Lower lobe of right lung (tissue), 2 donors: ENCODE data around the gene HS1BP3. TPM values are rescaled to one million over a fixed set of nuclear protein-coding genes. Genes with fewer than 3 reads are reported as not detected.

Source experiments
- ATAC-seq, 2 donors: fragments of 200-7000 bp; cut with Tn5 transposase; one replicate each; pipeline ENCODE4 v1.9.1; 2020 to 2022; ENCODE audit warnings: mild to moderate bottlenecking in 2 of 2, moderate library complexity in 2 of 2
- DNase-seq: peaks from one replicate; pipeline ENCODE4 v3.0.0-alpha.2; 2020
- H3K27ac ChIP-seq: fragments of 200-600 bp; one replicate; pipeline ENCODE4 v1.8.0; 2022
- H3K27me3 ChIP-seq: fragments of 200-600 bp; one replicate; pipeline ENCODE4 v1.8.0; 2022; ENCODE audit warnings: low read depth
- H3K36me3 ChIP-seq: fragments of 200-600 bp; one replicate; pipeline ENCODE4 v1.8.0; 2022; ENCODE audit warnings: mild to moderate bottlenecking
- H3K4me1 ChIP-seq: fragments of 200-600 bp; one replicate; pipeline ENCODE4 v1.8.0; 2022
- H3K4me3 ChIP-seq: fragments of 200-600 bp; one replicate; pipeline ENCODE4 v1.8.0; 2022; ENCODE audit warnings: mild to moderate bottlenecking
- H3K9me3 ChIP-seq: fragments of 200-600 bp; one replicate; pipeline ENCODE4 v1.8.0; 2022
- intact Hi-C: fragments of 100-400 bp; cut with DNase I; formaldehyde crosslinking; loops from one replicate; pipeline ENCODE4 v1.11.0; 2022
- total RNA-seq: library from RNA; stranded (reverse); fragmentation: NEBNext Ultra II Directional; extraction: Animal tissue kit (Norgen Biotek cat#: 25700); gene quantifications from one replicate; pipeline ENCODE4 v1.2.1, GENCODE V29; 2021
- TF ChIP-seq, protein P1 (sequence below): fragments of 200-600 bp; IDR thresholded peaks from one replicate; pipeline ENCODE4 v1.8.0; 2022; ENCODE audit warnings: antibody characterized with exemption, mild to moderate bottlenecking
- donor health status: DM: no; HTN: yes; CAD: no; lungs with severe emphysema.

HS1BP3 gene
- total RNA-seq, 1 donor from 2014 or later, result 39.9 TPM

DNA sequence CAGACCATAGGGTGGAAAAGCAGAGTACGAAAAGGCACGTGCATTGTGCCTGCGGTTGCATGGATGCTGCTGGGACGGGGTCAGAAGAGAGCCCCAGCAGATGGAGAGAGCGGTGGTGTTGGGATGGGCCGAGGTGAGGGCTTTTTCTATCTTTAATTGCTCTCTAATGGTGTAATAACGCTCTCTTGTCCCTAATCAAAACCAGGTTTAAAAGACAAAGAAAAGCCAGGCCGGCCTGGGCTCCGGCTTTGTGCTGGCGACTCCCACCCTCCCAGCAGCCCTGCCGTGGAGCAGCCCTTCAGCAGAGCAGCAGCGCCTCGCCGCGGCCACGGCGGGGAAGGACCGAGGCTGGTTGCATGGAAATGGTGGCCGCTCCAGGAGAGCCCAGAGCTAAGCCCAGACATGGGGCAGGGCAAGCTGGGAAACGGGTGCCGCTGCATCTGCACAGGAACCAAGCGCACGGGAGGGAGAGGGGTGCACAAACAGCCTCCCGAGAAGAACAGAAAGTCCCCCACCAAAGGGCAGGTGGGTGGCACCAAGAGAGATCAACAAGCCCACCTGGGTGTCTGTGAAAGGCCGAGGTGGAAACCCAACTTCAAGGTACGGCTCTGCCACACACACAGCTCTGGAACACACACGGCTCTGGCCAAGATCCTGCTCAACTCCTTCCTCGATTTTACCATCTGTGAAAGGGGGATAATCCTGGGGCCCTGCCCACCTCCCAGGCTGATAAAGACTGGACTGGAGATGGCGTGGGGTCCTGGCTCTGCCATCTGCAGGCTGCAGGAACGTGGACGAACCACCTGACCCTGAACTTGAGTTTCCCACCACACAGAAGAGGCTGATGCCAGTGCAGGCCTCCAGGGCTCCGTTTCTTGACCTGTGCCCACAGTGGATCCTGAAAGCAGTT, 15.0 kb downstream of the HS1BP3 start:
- TF ChIP-seq, protein P1, sequence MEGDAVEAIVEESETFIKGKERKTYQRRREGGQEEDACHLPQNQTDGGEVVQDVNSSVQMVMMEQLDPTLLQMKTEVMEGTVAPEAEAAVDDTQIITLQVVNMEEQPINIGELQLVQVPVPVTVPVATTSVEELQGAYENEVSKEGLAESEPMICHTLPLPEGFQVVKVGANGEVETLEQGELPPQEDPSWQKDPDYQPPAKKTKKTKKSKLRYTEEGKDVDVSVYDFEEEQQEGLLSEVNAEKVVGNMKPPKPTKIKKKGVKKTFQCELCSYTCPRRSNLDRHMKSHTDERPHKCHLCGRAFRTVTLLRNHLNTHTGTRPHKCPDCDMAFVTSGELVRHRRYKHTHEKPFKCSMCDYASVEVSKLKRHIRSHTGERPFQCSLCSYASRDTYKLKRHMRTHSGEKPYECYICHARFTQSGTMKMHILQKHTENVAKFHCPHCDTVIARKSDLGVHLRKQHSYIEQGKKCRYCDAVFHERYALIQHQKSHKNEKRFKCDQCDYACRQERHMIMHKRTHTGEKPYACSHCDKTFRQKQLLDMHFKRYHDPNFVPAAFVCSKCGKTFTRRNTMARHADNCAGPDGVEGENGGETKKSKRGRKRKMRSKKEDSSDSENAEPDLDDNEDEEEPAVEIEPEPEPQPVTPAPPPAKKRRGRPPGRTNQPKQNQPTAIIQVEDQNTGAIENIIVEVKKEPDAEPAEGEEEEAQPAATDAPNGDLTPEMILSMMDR, result peak; percentile 91
- H3K9me3 ChIP-seq, result no peaks in the 10 kb centered on the region
- peak; percentile 81 to 83 for ATAC-seq
- no peaks in the 10 kb centered on the region for H3K27me3 ChIP-seq
- no peak overlapping the region for H3K4me3 ChIP-seq
- peaks cover 34% of the 10 kb centered on the region for H3K4me1 ChIP-seq
- DNase-seq, result peak; percentile 85
- H3K27ac ChIP-seq, result no peak overlapping the region
- intact Hi-C loops, result loop anchor here (10.0 kb wide), 1 partner anchor 191 kb away; the partner anchor contains the start of gene RHOB
- H3K36me3 ChIP-seq, result peaks cover 53% of the 10 kb centered on the region

DNA sequence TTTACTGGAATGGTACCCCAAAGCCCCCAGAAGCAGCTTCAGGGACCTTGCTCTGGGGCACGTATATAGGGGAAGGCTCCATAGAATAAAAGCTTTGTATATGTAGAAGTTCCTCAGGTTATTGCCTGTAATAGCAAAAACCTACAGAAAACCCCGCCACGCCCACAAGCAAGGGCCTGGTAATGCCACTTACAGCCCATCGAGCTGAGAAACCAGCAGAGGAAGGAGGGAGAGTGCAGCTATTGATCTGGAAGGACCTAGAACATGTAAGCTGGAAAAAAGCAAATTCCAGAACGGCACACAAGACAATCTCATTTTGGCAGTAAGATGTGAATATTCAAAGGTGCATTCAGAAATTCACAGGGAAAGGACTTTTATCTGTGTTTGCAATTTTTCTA, 15.8 kb downstream of the HS1BP3 start:
- Histone ChIP-seq H3K4me3 (no peak overlapping the region), H3K27ac (peak overlapping the region; percentile 84), H3K9me3 (no peaks in the 10 kb centered on the region), H3K4me1 (peaks cover 34% of the 10 kb centered on the region), H3K36me3 (peaks cover 46% of the 10 kb centered on the region), H3K27me3 (no peaks in the 10 kb centered on the region)
- intact Hi-C loops, result loop anchor here (10.0 kb wide), 1 partner anchor 190 kb away; the partner anchor contains the start of gene RHOB
- ATAC-seq (peak in 1 of 2 donors; percentile 19), DNase-seq (peak; percentile 44)
- TF ChIP-seq, protein P1, result no peak

DNA sequence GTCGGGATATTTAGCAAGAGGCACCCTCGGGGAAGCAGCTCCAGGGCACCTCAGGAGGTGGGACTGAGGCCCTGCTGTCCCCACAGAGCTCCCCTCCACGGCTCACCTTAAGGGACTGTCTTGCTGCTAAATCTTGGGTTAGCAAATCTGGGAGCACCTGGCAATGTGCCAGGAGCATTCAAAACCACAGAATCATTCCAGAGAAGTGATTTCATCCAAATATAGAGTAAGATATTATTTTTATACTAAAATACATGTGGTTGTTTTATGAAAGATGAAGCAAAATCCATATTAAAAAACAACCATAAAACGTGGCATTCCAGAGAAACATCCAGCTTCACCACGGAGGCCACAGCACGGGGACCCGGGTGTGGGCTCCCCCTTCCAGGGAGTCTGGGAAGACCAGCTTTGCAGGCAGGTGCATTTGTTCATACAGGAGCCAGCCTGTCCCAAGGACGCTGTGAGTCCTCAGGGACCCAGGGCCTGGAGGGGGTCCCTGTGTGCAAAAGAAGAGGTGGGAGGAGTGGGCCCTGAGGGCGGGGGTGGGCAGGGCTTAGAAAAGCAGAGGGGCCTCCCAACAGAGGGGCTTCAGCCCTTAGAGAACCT, 16.3 kb downstream of the HS1BP3 start:
- peak; percentile 51 for DNase-seq

DNA sequence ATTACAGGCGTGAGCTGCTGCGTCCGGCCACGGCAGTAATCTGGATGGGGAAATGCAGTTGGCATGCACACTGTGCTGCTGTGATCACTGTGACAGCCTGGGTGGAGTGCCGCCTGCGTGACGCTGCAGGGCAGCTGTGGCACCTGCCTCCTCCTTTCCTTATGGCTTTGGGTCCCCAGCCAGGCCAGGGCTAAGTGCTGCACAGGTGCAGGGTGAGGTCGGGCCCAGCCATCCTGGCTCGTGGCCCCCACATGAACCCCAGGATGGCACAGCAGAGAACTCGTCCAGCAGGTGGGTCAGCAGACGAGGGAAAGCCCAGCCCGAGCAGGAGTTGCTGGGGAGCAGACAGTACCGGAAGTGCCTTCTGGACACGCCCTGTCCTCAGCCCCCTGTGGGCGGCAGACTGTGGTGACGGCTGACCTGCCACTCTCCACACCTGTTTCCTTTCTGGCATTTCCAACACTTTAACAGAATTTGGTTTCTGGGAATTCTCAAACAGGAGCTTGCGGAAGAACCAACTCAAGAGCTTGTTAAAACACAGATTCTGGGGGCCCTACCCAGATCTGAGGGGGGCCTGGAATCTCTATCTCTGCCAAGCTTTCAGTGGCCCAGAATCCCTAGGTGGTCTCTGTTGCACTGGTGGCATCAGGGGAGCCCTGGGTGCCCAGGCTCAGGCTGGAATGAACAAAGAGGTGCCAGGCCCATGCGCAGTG, 16.9 kb downstream of the HS1BP3 start:
- Histone ChIP-seq H3K4me1 (peaks cover 34% of the 10 kb centered on the region), H3K4me3 (no peak overlapping the region), H3K27me3 (no peaks in the 10 kb centered on the region), H3K27ac (peak overlapping the region; percentile 84), H3K9me3 (no peaks in the 10 kb centered on the region), H3K36me3 (peaks cover 40% of the 10 kb centered on the region)
- DNase-seq (peak; percentile 87), ATAC-seq (peak; percentile 92 to 94)
- TF ChIP-seq, protein P1, result no peak
- intact Hi-C loops, result loop anchor here (10.0 kb wide), 1 partner anchor 189 kb away; the partner anchor contains the start of gene RHOB

More for the DNA sequence above, 16.3 kb downstream of the HS1BP3 start:
- H3K27me3 ChIP-seq, result no peaks in the 10 kb centered on the region
- H3K4me1 ChIP-seq, result peaks cover 34% of the 10 kb centered on the region
- H3K36me3 ChIP-seq, result peaks cover 41% of the 10 kb centered on the region
- H3K4me3 ChIP-seq, result no peak overlapping the region
- peak overlapping the region; percentile 84 for H3K27ac ChIP-seq
- intact Hi-C loops, result loop anchor here (10.0 kb wide), 1 partner anchor 190 kb away; the partner anchor contains the start of gene RHOB
- ATAC-seq, result peak; percentile 41 to 52
- no peaks in the 10 kb centered on the region for H3K9me3 ChIP-seq
- TF ChIP-seq, protein P1, result no peak

DNA sequence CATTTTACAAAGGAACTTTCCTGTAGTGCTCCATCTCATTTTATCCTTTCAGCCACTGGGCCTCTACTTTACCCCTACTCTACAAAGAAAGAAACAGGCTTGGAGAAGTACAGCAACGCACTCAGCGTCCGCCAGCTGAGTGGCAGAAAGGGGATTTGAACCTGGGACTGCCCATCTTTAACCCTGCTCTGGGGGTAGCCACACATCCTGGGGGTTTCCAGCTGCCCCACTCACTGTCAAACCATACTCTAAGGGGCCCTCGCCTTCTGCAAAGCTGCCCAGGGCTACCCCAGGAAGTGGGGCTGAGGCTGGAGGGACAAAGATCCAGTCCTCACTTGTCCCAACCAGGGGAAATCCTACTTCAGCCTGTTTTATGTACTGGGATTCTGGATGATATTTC, 17.9 kb downstream of the HS1BP3 start:
- Histone ChIP-seq H3K36me3 (peaks cover 32% of the 10 kb centered on the region), H3K4me1 (peaks cover 34% of the 10 kb centered on the region), H3K27me3 (no peaks in the 10 kb centered on the region), H3K27ac (peak overlapping the region; percentile 84), H3K4me3 (no peak overlapping the region), H3K9me3 (no peaks in the 10 kb centered on the region)
- DNase-seq (no peak), ATAC-seq (no peak)
- TF ChIP-seq, protein P1, result no peak
- intact Hi-C loops, result loop anchor here (10.0 kb wide), 1 partner anchor 188 kb away; the partner anchor contains the start of gene RHOB
